ENCODE results near the gene MICAL2.

DNA sequence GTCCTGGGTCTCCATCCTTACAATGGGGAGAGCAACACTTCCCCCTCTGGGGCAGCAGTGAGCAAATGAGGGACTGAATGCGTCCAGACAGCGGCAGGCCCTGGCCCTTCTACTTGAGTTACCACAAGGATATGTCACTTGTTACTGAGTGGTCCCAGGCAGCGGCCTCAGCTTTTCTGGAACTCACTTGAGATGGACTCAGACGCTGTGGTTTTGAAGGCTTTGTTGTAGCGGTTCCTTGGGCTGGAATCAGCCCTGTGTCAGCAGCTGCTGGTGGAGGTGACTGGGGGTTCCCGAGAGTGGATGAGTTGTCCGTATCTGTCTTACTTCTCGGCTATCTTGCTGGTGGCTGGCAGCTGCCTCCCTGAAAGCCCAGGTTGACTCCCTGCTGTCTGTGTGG lies 77.0 kb downstream of the MICAL2 start:
- TF ChIP-seq, protein P1, sequence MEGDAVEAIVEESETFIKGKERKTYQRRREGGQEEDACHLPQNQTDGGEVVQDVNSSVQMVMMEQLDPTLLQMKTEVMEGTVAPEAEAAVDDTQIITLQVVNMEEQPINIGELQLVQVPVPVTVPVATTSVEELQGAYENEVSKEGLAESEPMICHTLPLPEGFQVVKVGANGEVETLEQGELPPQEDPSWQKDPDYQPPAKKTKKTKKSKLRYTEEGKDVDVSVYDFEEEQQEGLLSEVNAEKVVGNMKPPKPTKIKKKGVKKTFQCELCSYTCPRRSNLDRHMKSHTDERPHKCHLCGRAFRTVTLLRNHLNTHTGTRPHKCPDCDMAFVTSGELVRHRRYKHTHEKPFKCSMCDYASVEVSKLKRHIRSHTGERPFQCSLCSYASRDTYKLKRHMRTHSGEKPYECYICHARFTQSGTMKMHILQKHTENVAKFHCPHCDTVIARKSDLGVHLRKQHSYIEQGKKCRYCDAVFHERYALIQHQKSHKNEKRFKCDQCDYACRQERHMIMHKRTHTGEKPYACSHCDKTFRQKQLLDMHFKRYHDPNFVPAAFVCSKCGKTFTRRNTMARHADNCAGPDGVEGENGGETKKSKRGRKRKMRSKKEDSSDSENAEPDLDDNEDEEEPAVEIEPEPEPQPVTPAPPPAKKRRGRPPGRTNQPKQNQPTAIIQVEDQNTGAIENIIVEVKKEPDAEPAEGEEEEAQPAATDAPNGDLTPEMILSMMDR (IDR thresholded peaks at IDR 0.05), result no peak
- no peak for TF ChIP-seq ZFX (IDR thresholded peaks at IDR 0.05; ENCODE audit: borderline replicate concordance)

Data from 22Rv1 (cell line).